GM12878 (cell line): ENCODE data around the gene MYO9B. TPM values are rescaled to one million over a fixed set of nuclear protein-coding genes. Genes with fewer than 3 reads are reported as not detected.

Experiments
- BCL11A ChIP-seq: IDR thresholded peaks from 2 replicates; pipeline ENCODE4 v1.6.1; 2011; ENCODE audit warnings: low read depth, low read length
- BMI1 ChIP-seq: fragments of 450-650 bp; IDR thresholded peaks from 2 replicates; pipeline ENCODE4 v1.6.1; 2016; ENCODE audit warnings: mild to moderate bottlenecking, moderate library complexity, borderline replicate concordance
- CBX3 ChIP-seq: fragments of 200-600 bp; sonication (generic); IDR thresholded peaks from 2 replicates; pipeline ENCODE4 v1.6.1; 2016; ENCODE audit warnings: low read depth, borderline replicate concordance
- HCFC1 ChIP-seq: fragments of 150-350 bp; IDR thresholded peaks from 2 replicates; pipeline ENCODE4 v1.6.1; 2014; ENCODE audit warnings: low read length
- NRF1 ChIP-seq: conservative IDR thresholded peaks from 2 replicates; pipeline ENCODE4 v1.6.1; 2011; ENCODE audit warnings: mild to moderate bottlenecking, low read depth, low read length, improper control_type of control experiment
- RAD51 ChIP-seq: fragments of 450-650 bp; IDR thresholded peaks from 2 replicates; pipeline ENCODE4 v1.6.1; 2016; ENCODE audit warnings: moderate library complexity, mild to moderate bottlenecking, inconsistent platforms
- SIX5 ChIP-seq: IDR thresholded peaks from 2 replicates; pipeline ENCODE4 v1.6.1; 2011; ENCODE audit warnings: mild to moderate bottlenecking, low read depth, low read length, moderate library complexity; ENCODE audit not compliant: severe bottlenecking
- SREBF2 ChIP-seq: IDR thresholded peaks from 2 replicates; pipeline ENCODE4 v1.6.1; 2012; ENCODE audit warnings: mild to moderate bottlenecking, low read length
- SRF ChIP-seq, 2 experiments: IDR thresholded peaks; 2 replicates each; pipeline ENCODE4 v1.6.1; 2011; ENCODE audit warnings: low read depth in 2 of 2, low read length in 2 of 2, mild to moderate bottlenecking in 1 of 2, moderate library complexity in 1 of 2
- STAT3 ChIP-seq: IDR thresholded peaks from 2 replicates; pipeline ENCODE4 v1.6.1; 2011; ENCODE audit warnings: low read depth, low read length, improper control_type of control experiment
- ZNF207 ChIP-seq: fragments of 450-650 bp; IDR thresholded peaks from 2 replicates; pipeline ENCODE4 v1.6.1; 2014; ENCODE audit warnings: antibody characterized with exemption, mild to moderate bottlenecking, borderline replicate concordance
- polyA plus RNA-seq, 11 experiments: library from polyadenylated mRNA; depleted of rRNA in 4 of 11; unstranded in 6 of 11; stranded (reverse) in 5 of 11; fragments of >200 nt; fragmentation: Nextera tagmentation in 4 of 11; fragmentation: Illumina TruSeq in 1 of 11; extraction: Ambion mirVana in 4 of 11; extraction: Trizol in 1 of 11; gene quantifications; 1 replicate in 1 of 11; 2 replicates in 10 of 11; pipeline versions ENCODE4 v1.2.1 to v1.2.3, GENCODE V29; 2011 to 2016; ENCODE audit warnings: inconsistent platforms in 2 of 11, missing spikeins in 2 of 11, low read depth in 1 of 11
- total RNA-seq, 4 experiments: library from RNA; depleted of rRNA in 3 of 4; stranded (reverse); fragments of >200 nt in 3 of 4; fragmentation: Illumina TruSeq in 1 of 4; extraction: Trizol in 1 of 4; gene quantifications; 2 replicates each; pipeline versions ENCODE4 v1.2.1 to v1.2.3, GENCODE V29; 2013 to 2021
- TF ChIP-seq, protein P1 (sequence below): fragments of 450-650 bp; IDR thresholded peaks from 2 replicates; pipeline ENCODE4 v1.6.1; 2014; ENCODE audit warnings: mild to moderate bottlenecking
- TF ChIP-seq, protein P2 (sequence below): fragments of 450-650 bp; formaldehyde crosslinking; IDR thresholded peaks from 2 replicates; pipeline ENCODE4 v1.5.0; 2022; ENCODE audit warnings: mild to moderate bottlenecking, missing genetic modification characterization
- TF ChIP-seq, protein P3 (sequence below): fragments of 450-650 bp; IDR thresholded peaks from 2 replicates; pipeline ENCODE4 v1.6.1; 2017; ENCODE audit warnings: mild to moderate bottlenecking, moderate library complexity
- TF ChIP-seq, protein P4 (sequence below): fragments of 450-650 bp; IDR thresholded peaks from 2 replicates; pipeline ENCODE4 v1.6.1; 2018; ENCODE audit warnings: borderline replicate concordance, mild to moderate bottlenecking; ENCODE audit not compliant: partially characterized antibody
- TF ChIP-seq, protein P5 (sequence below): IDR thresholded peaks from 2 replicates; pipeline ENCODE4 v1.6.1; 2011; ENCODE audit warnings: low read depth, low read length, improper control_type of control experiment, borderline replicate concordance

MYO9B gene
- total and polyA plus RNA-seq, 10 of the 15 experiments (the other 5 are each of a cell fraction or from before 2014, with no cell fraction given), result 5.4 to 165 (median 45.8) TPM

DNA sequence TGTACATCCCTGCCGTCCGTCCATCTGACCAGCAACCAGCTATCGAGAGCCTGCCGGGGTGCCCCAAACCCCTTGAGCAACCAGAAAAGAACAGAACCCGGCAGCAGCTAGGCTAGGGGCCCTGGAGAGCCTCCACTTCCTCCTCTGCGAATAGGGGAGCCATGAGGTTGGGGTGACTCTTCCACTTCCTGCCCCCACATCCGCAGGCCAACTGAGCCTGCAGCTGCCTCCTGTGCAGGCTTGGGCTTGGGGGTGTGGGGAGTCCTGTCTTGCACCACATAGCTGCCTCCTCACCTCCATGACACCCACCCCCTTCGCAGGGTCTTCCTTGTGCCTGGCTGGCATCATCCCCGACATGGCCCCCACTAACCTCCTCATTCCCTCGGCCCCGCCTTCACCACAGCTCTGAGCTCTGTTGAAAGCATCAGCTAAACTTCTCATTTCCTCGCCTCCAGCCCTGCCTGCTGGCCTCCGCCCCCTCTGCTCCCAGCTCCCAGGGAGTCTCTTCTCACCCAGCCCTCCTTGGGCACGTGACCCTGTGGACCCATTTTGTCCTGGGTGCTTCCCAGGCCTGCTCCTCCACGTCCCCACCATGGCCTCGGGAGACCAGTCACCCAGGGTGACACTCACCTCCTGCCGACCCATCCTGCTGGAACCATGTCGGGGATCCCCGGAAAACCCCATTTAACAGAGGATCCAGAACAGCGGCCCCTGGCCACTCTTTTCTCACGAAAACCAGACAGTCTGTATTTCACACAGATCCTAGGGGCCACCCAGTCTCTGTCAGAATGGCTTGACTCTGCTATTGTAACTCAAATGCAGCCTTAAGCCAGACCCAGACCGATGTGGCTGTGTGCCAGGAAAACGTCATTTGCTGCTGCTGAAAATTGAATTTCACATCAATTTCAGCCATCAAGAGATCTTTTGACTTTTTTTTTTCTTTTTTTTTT, 50.4 kb downstream of the MYO9B start (continued):
- peak; percentile 73; the same call in 1 of the 2 replicates for TF ChIP-seq ZNF207
- TF ChIP-seq, protein P1, sequence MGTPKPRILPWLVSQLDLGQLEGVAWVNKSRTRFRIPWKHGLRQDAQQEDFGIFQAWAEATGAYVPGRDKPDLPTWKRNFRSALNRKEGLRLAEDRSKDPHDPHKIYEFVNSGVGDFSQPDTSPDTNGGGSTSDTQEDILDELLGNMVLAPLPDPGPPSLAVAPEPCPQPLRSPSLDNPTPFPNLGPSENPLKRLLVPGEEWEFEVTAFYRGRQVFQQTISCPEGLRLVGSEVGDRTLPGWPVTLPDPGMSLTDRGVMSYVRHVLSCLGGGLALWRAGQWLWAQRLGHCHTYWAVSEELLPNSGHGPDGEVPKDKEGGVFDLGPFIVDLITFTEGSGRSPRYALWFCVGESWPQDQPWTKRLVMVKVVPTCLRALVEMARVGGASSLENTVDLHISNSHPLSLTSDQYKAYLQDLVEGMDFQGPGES, result 0 out of 2 replicates have a peak, but pooled peaks have one; percentile 1
- TF ChIP-seq, protein P2, sequence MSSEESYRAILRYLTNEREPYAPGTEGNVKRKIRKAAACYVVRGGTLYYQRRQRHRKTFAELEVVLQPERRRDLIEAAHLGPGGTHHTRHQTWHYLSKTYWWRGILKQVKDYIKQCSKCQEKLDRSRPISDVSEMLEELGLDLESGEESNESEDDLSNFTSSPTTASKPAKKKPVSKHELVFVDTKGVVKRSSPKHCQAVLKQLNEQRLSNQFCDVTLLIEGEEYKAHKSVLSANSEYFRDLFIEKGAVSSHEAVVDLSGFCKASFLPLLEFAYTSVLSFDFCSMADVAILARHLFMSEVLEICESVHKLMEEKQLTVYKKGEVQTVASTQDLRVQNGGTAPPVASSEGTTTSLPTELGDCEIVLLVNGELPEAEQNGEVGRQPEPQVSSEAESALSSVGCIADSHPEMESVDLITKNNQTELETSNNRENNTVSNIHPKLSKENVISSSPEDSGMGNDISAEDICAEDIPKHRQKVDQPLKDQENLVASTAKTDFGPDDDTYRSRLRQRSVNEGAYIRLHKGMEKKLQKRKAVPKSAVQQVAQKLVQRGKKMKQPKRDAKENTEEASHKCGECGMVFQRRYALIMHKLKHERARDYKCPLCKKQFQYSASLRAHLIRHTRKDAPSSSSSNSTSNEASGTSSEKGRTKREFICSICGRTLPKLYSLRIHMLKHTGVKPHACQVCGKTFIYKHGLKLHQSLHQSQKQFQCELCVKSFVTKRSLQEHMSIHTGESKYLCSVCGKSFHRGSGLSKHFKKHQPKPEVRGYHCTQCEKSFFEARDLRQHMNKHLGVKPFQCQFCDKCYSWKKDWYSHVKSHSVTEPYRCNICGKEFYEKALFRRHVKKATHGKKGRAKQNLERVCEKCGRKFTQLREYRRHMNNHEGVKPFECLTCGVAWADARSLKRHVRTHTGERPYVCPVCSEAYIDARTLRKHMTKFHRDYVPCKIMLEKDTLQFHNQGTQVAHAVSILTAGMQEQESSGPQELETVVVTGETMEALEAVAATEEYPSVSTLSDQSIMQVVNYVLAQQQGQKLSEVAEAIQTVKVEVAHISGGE (CRISPR knock-in tag), result no peak
- no peak for TF ChIP-seq STAT3
- peak; percentile 93 for TF ChIP-seq RAD51
- no peak for TF ChIP-seq NRF1
- no peak for TF ChIP-seq CBX3
- TF ChIP-seq BCL11A, result peak; percentile 78
- TF ChIP-seq, protein P3, sequence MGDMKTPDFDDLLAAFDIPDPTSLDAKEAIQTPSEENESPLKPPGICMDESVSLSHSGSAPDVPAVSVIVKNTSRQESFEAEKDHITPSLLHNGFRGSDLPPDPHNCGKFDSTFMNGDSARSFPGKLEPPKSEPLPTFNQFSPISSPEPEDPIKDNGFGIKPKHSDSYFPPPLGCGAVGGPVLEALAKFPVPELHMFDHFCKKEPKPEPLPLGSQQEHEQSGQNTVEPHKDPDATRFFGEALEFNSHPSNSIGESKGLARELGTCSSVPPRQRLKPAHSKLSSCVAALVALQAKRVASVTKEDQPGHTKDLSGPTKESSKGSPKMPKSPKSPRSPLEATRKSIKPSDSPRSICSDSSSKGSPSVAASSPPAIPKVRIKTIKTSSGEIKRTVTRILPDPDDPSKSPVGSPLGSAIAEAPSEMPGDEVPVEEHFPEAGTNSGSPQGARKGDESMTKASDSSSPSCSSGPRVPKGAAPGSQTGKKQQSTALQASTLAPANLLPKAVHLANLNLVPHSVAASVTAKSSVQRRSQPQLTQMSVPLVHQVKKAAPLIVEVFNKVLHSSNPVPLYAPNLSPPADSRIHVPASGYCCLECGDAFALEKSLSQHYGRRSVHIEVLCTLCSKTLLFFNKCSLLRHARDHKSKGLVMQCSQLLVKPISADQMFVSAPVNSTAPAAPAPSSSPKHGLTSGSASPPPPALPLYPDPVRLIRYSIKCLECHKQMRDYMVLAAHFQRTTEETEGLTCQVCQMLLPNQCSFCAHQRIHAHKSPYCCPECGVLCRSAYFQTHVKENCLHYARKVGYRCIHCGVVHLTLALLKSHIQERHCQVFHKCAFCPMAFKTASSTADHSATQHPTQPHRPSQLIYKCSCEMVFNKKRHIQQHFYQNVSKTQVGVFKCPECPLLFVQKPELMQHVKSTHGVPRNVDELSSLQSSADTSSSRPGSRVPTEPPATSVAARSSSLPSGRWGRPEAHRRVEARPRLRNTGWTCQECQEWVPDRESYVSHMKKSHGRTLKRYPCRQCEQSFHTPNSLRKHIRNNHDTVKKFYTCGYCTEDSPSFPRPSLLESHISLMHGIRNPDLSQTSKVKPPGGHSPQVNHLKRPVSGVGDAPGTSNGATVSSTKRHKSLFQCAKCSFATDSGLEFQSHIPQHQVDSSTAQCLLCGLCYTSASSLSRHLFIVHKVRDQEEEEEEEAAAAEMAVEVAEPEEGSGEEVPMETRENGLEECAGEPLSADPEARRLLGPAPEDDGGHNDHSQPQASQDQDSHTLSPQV, result no peak
- no peak for TF ChIP-seq SIX5
- TF ChIP-seq, protein P4, sequence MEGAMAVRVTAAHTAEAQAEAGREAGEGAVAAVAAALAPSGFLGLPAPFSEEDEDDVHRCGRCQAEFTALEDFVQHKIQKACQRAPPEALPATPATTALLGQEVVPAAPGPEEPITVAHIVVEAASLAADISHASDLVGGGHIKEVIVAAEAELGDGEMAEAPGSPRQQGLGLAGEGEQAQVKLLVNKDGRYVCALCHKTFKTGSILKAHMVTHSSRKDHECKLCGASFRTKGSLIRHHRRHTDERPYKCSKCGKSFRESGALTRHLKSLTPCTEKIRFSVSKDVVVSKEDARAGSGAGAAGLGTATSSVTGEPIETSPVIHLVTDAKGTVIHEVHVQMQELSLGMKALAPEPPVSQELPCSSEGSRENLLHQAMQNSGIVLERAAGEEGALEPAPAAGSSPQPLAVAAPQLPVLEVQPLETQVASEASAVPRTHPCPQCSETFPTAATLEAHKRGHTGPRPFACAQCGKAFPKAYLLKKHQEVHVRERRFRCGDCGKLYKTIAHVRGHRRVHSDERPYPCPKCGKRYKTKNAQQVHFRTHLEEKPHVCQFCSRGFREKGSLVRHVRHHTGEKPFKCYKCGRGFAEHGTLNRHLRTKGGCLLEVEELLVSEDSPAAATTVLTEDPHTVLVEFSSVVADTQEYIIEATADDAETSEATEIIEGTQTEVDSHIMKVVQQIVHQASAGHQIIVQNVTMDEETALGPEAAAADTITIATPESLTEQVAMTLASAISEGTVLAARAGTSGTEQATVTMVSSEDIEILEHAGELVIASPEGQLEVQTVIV, result no peak
- TF ChIP-seq SREBF2, result no peak
- no peak; the same call in 1 of the 2 replicates for TF ChIP-seq BMI1
- TF ChIP-seq, protein P5, sequence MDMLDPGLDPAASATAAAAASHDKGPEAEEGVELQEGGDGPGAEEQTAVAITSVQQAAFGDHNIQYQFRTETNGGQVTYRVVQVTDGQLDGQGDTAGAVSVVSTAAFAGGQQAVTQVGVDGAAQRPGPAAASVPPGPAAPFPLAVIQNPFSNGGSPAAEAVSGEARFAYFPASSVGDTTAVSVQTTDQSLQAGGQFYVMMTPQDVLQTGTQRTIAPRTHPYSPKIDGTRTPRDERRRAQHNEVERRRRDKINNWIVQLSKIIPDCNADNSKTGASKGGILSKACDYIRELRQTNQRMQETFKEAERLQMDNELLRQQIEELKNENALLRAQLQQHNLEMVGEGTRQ, result peak; percentile 76
- no peak for TF ChIP-seq SRF (IDR thresholded peaks at IDR 0.05; ENCODE audit: low read depth in 2 of 2, low read length in 2 of 2)
- peak; percentile 12; the same call in 1 of the 2 replicates for TF ChIP-seq HCFC1
